Endometrial microvascular endothelial cells (primary cell): ENCODE measurements around the gene TNIK. TPM values are rescaled to one million over a fixed set of nuclear protein-coding genes. Genes with fewer than 3 reads are reported as not detected.

Experiments used
- in situ Hi-C: cut with HindIII; loops from 2 replicates; pipeline ENCODE4 v1.10.0; 2017; ENCODE audit warnings: low sequenced_read_pairs, low pct_unique_long_range_greater_than_20kb; ENCODE audit errors: inconsistent ontology term
- total RNA-seq: library from RNA; depleted of rRNA; stranded (reverse); fragments of >200 nt; gene quantifications from one replicate; pipeline ENCODE4 v1.2.3, GENCODE V29; 2015; ENCODE audit errors: inconsistent ontology term

The TNIK gene
- total RNA-seq, 1 donor from 2014 or later = 22.9 TPM

GRCh38 chr3:171333784-171334464 lies 126.3 kb downstream of the TNIK start:
- in situ Hi-C loops = no loop called here

- in situ Hi-C loops = no loop called here
Observed at GRCh38 chr3:171330938-171331337, 129.3 kb downstream of the TNIK start.

GRCh38 chr3:171329746-171330145 lies 130.5 kb downstream of the TNIK start:
- in situ Hi-C loops = no loop called here

GRCh38 chr3:171328419-171329082 lies 131.7 kb downstream of the TNIK start:
- in situ Hi-C loops = no loop called here

- in situ Hi-C loops = no loop called here
Observed at GRCh38 chr3:171327441-171328174, 132.6 kb downstream of the TNIK start.

GRCh38 chr3:171326717-171327440 lies 133.3 kb downstream of the TNIK start:
- in situ Hi-C loops = no loop called here

- in situ Hi-C loops = no loop called here
Observed at GRCh38 chr3:171323938-171324536, 136.2 kb downstream of the TNIK start.

GRCh38 chr3:171321559-171322360 lies 138.4 kb downstream of the TNIK start:
- in situ Hi-C loops = no loop called here

GRCh38 chr3:171320750-171321558 lies 139.3 kb downstream of the TNIK start:
- in situ Hi-C loops = no loop called here

GRCh38 chr3:171317171-171317570 lies 143.0 kb downstream of the TNIK start:
- in situ Hi-C loops = no loop called here

GRCh38 chr3:171315919-171316318 lies 144.3 kb downstream of the TNIK start:
- in situ Hi-C loops = no loop called here

- in situ Hi-C loops = no loop called here
Observed at GRCh38 chr3:171315101-171315500, 145.1 kb downstream of the TNIK start.

GRCh38 chr3:171314341-171314740 lies 145.9 kb downstream of the TNIK start:
- in situ Hi-C loops = no loop called here

GRCh38 chr3:171313702-171314101 lies 146.5 kb downstream of the TNIK start:
- in situ Hi-C loops = no loop called here

GRCh38 chr3:171312741-171313140 lies 147.5 kb downstream of the TNIK start:
- in situ Hi-C loops = no loop called here

GRCh38 chr3:171311784-171312183 lies 148.4 kb downstream of the TNIK start:
- in situ Hi-C loops = no loop called here

GRCh38 chr3:171309906-171310359 lies 150.3 kb downstream of the TNIK start:
- in situ Hi-C loops = no loop called here
